GM12878 (cell line): ENCODE measurements around the gene MSI2. TPM values are rescaled to one million over a fixed set of nuclear protein-coding genes. Genes with fewer than 3 reads are reported as not detected.

Experiments
- ATAC-seq: fragments of 200-7000 bp; cut with Tn5 transposase; 3 replicates; pipeline ENCODE4 v1.9.1; 2020; ENCODE audit warnings: mild to moderate bottlenecking, moderate library complexity
- BruUV-seq: library from RNA; stranded (reverse); fragments of 400-500 nt; replicated peaks from 2 replicates; lab custom pipeline; 2021; lab: Mats Ljungman, UMichigan
- CTCF ChIA-PET: fragments of 300-600 bp; sonication (Branson Sonifier 250); formaldehyde crosslinking; extraction: SDS; loops from one replicate; lab custom pipeline; 2021; ENCODE audit warnings: inconsistent platforms; lab: Yijun Ruan, JAX
- POLR2A ChIA-PET: fragments of 350-600 bp; formaldehyde crosslinking; extraction: SDS; loops from one replicate; lab custom pipeline; 2021; ENCODE audit warnings: inconsistent platforms; lab: Charles Lee
- RAD21 ChIA-PET: fragments of 300-600 bp; sonication (Branson Sonifier 250); formaldehyde crosslinking; loops from one replicate; lab custom pipeline; 2023; ENCODE audit warnings: antibody characterized with exemption; ENCODE audit not compliant: unreplicated experiment; lab: Charles Lee
- SMC1A ChIA-PET: fragments of 300-600 bp; sonication (Branson Sonifier 250); formaldehyde crosslinking; loops from one replicate; lab custom pipeline; 2023; ENCODE audit not compliant: unreplicated experiment, uncharacterized antibody; lab: Charles Lee
- DNase-seq: peaks from one replicate; pipeline ENCODE4 v3.0.0-alpha.2; 2011; ENCODE audit warnings: low read depth, low spot score
- FAIRE-seq: peaks from 3 replicates; lab custom pipeline; 2011; peaks lifted over from hg19 to GRCh38; lab: Jason Lieb, UNC
- H2AFZ ChIP-seq: 2 replicates; pipeline ENCODE4 v1.6.0; 2011; ENCODE audit warnings: low read depth, low read length, control low read depth; ENCODE audit not compliant: control insufficient read depth
- H3K27ac ChIP-seq: 2 replicates; pipeline ENCODE4 v1.5.1; 2011; ENCODE audit warnings: control low read depth; ENCODE audit not compliant: control insufficient read depth, insufficient read depth
- H3K27me3 ChIP-seq, 2 experiments: replicated peaks in 1 of 2; 2 replicates each; pipeline versions ENCODE4 v1.6.0 to v1.6.1; 2011; ENCODE audit warnings: low read length in 1 of 2; ENCODE audit not compliant: control insufficient read depth in 2 of 2, insufficient read depth in 2 of 2
- H3K36me3 ChIP-seq, 2 experiments: 2 replicates each; pipeline ENCODE4 v1.5.1; 2011; ENCODE audit warnings: low read length in 1 of 2; ENCODE audit not compliant: control insufficient read depth in 2 of 2, insufficient read depth in 2 of 2
- H3K4me1 ChIP-seq: 2 replicates; pipeline ENCODE4 v1.6.1; 2011; ENCODE audit warnings: mild to moderate bottlenecking, low read length, moderate library complexity, mixed read lengths; ENCODE audit not compliant: control insufficient read depth, insufficient read depth
- H3K4me2 ChIP-seq: 2 replicates; pipeline ENCODE4 v1.6.0; 2011; ENCODE audit warnings: control low read depth; ENCODE audit not compliant: control insufficient read depth, insufficient read depth
- H3K4me3 ChIP-seq: fragments of 200-600 bp; sonication (generic); 2 replicates; pipeline ENCODE4 v1.5.1; 2016
- H3K79me2 ChIP-seq: 2 replicates; pipeline ENCODE4 v1.6.0; 2011; ENCODE audit warnings: low read length; ENCODE audit not compliant: control insufficient read depth, insufficient read depth
- H3K9ac ChIP-seq: 2 replicates; pipeline ENCODE4 v1.8.0; 2011; ENCODE audit warnings: low read length, control low read depth, mixed read lengths; ENCODE audit not compliant: control insufficient read depth, insufficient read depth
- H3K9me3 ChIP-seq: replicated peaks from 3 replicates; pipeline ENCODE4 v1.5.1; 2011; ENCODE audit warnings: mild to moderate bottlenecking, low read length; ENCODE audit not compliant: control insufficient read depth, insufficient read depth
- H4K20me1 ChIP-seq: 2 replicates; pipeline ENCODE4 v1.6.0; 2011; ENCODE audit not compliant: control insufficient read depth, insufficient read depth
- ATF7 ChIP-seq: fragments of 450-650 bp; IDR thresholded peaks from 2 replicates; pipeline ENCODE4 v1.6.1; 2016; ENCODE audit warnings: low read depth, mild to moderate bottlenecking
- EED ChIP-seq: sonication (generic); IDR thresholded peaks from 2 replicates; pipeline ENCODE4 v1.6.1; 2016; ENCODE audit warnings: antibody characterized with exemption, low read depth
- FOS ChIP-seq: IDR thresholded peaks from 3 replicates; pipeline ENCODE4 v1.6.1; 2011; ENCODE audit warnings: borderline replicate concordance; ENCODE audit not compliant: insufficient read length; ENCODE audit errors: extremely low read depth
- RAD21 ChIP-seq: IDR thresholded peaks from 2 replicates; pipeline ENCODE4 v1.6.1; 2011; ENCODE audit warnings: mild to moderate bottlenecking, low read depth, low read length, moderate library complexity; ENCODE audit not compliant: insufficient read depth
- RUNX3 ChIP-seq: IDR thresholded peaks from 2 replicates; pipeline ENCODE4 v1.6.1; 2012; ENCODE audit warnings: low read length, inconsistent platforms
- SPI1 ChIP-seq: IDR thresholded peaks from 2 replicates; pipeline ENCODE4 v1.6.1; 2011; ENCODE audit warnings: low read depth, mild to moderate bottlenecking, low read length, moderate library complexity, borderline replicate concordance; ENCODE audit not compliant: insufficient read depth
- WRNIP1 ChIP-seq: IDR thresholded peaks from 2 replicates; pipeline ENCODE4 v1.6.1; 2011; ENCODE audit warnings: low read depth, low read length, improper control_type of control experiment, borderline replicate concordance
- WGBS: methylation state at CpG from one replicate; pipeline ENCODE4 v1.1.6; 2016; ENCODE audit warnings: low lambda C conversion rate; ENCODE audit not compliant: insufficient replicate concordance, insufficient coverage; ENCODE audit errors: missing lambda C conversion rate; 5-methylcytosine and 5-hydroxymethylcytosine counted together
- in situ Hi-C: fragments of 300-500 bp; cut with MboI; formaldehyde crosslinking; loops from 9 replicates; pipeline ENCODE4 v1.14.3; 2018; ENCODE audit warnings: mixed read lengths
- intact Hi-C: fragments of 100-400 bp; cut with micrococcal nuclease; formaldehyde crosslinking; loops from one replicate; pipeline ENCODE4 v1.14.2; 2022; ENCODE audit not compliant: unreplicated experiment
- polyA plus RNA-seq, 11 experiments: library from polyadenylated mRNA; depleted of rRNA in 4 of 11; unstranded in 6 of 11; stranded (reverse) in 5 of 11; fragments of >200 nt; fragmentation: Nextera tagmentation in 4 of 11; fragmentation: Illumina TruSeq in 1 of 11; extraction: Ambion mirVana in 4 of 11; extraction: Trizol in 1 of 11; gene quantifications; 1 replicate in 1 of 11; 2 replicates in 10 of 11; pipeline versions ENCODE4 v1.2.1 to v1.2.3, GENCODE V29; 2011 to 2016; ENCODE audit warnings: inconsistent platforms in 2 of 11, missing spikeins in 2 of 11, low read depth in 1 of 11
- total RNA-seq, 4 experiments: library from RNA; depleted of rRNA in 3 of 4; stranded (reverse); fragments of >200 nt in 3 of 4; fragmentation: Illumina TruSeq in 1 of 4; extraction: Trizol in 1 of 4; gene quantifications; 2 replicates each; pipeline versions ENCODE4 v1.2.1 to v1.2.3, GENCODE V29; 2013 to 2021

The MSI2 gene
- total and polyA plus RNA-seq, 10 of the 15 experiments (the other 5 are each of a cell fraction or from before 2014, with no cell fraction given), result 6.1 to 76.1 (median 42.0) TPM

GRCh38 chr17:57704448-57704847 lies 448.1 kb downstream of the MSI2 start:
- no peak overlapping the region for H3K9ac ChIP-seq
- DNase-seq, result no peak
- no peak for FAIRE-seq
- peaks cover 0 to 1% of the 10 kb centered on the region in 2 experiments; a peak in 2 of 4 replicates for H3K27me3 ChIP-seq
- CTCF ChIA-PET, result no interaction called here
- H3K27ac ChIP-seq, result no peak overlapping the region
- no peak overlapping the region for H3K4me2 ChIP-seq
- no peak overlapping the region for H2AFZ ChIP-seq
- intact Hi-C loops (no loop called here), in situ Hi-C loops (no loop called here)
- TF ChIP-seq ATF7 (no peak), SPI1 (no peak), RUNX3 (no peak), RAD21 (no peak), EED (no peak), WRNIP1 (no peak)
- H3K9me3 ChIP-seq, result no peaks in the 10 kb centered on the region; the same call in 2 of the 3 replicates
- H3K4me3 ChIP-seq, result no peak overlapping the region
- no TSS peak for BruUV-seq
- H4K20me1 ChIP-seq, result no peaks in the 10 kb centered on the region
- ATAC-seq, result no peak
- RAD21 ChIA-PET, result no interaction called here
- no peaks in the 10 kb centered on the region for H3K4me1 ChIP-seq
- SMC1A ChIA-PET, result no interaction called here
- H3K79me2 ChIP-seq, result no peaks in the 10 kb centered on the region
- WGBS, result 89% methylated on average over 1 of the region's 1 CpG
- H3K36me3 ChIP-seq, result no peaks in the 10 kb centered on the region
- POLR2A ChIA-PET, result no interaction called here

GRCh38 chr17:57705921-57706695 lies 449.8 kb downstream of the MSI2 start:
- TF ChIP-seq FOS, result no peak
- TF ChIP-seq, all 136 proteins: peak for 0
- ATAC-seq (no peak), FAIRE-seq (no peak), DNase-seq (no peak)
- WGBS, result 43% methylated on average over 12 of the region's 12 CpGs
- ChIA-PET CTCF (interaction anchor here (1.2 kb wide), 1 partner anchor 34 kb away, joined by 8 read pairs; no protein-coding TSS in a partner anchor), RAD21 (no interaction called here), POLR2A (interaction anchor here (0.6 to 0.7 kb wide), 2 partner anchors 30 to 55 kb away, joined by 3 to 5 read pairs; no protein-coding TSS in a partner anchor), SMC1A (interaction anchor here (0.6 to 0.8 kb wide), 2 partner anchors 16 to 364 kb away, joined by 3 read pairs; no protein-coding TSS in a partner anchor)
- in situ Hi-C loops, result no loop called here
- Histone ChIP-seq H3K4me2 (no peak overlapping the region), H3K4me3 (no peak overlapping the region), H3K27me3 (peaks cover 0 to 1% of the 10 kb centered on the region in 2 experiments; a peak in 2 of 4 replicates), H3K4me1 (no peaks in the 10 kb centered on the region), H3K36me3 (no peaks in the 10 kb centered on the region), H3K27ac (no peak overlapping the region), H4K20me1 (no peaks in the 10 kb centered on the region), H3K9ac (no peak overlapping the region), H2AFZ (no peak overlapping the region), H3K9me3 (peaks cover 4% of the 10 kb centered on the region; the same call in 2 of the 3 replicates), H3K79me2 (no peaks in the 10 kb centered on the region)
- intact Hi-C loops, result no loop called here
- BruUV-seq, result no TSS peak
